ENCODE measurements around the gene SYCE1L.

SYCE1L gene

GRCh38 chr16:77225182-77225581, 26.0 kb downstream of the SYCE1L start:
- Histone ChIP-seq H3K27ac (no peak overlapping the region), H3K4me2 (no peak overlapping the region), H3K4me1 (ENCODE audit: low read depth, poor library complexity, severe bottlenecking) (peaks cover 3% of the 10 kb centered on the region), H3K4me3 (IDR thresholded peaks at IDR 0.05; ENCODE audit: insufficient read depth, low read depth, low read length) (no peak overlapping the region), H3K27me3 (ENCODE audit: insufficient read depth, low read depth) (no peaks in the 10 kb centered on the region), H3K9ac (no peak overlapping the region), H3K36me3 (ENCODE audit: insufficient read depth) (no peaks in the 10 kb centered on the region), H2AFZ (ENCODE audit: low read depth) (no peak overlapping the region), H4K20me1 (ENCODE audit: insufficient read depth) (no peaks in the 10 kb centered on the region), H3K79me2 (ENCODE audit: insufficient read depth, low read depth) (no peaks in the 10 kb centered on the region)
- TF ChIP-seq CTCF (conservative IDR thresholded peaks at IDR 0.05; ENCODE audit: low read depth, low read length) = no peak

GRCh38 chr16:77227745-77228144, 28.5 kb downstream of the SYCE1L start:
- Histone ChIP-seq H3K36me3 (ENCODE audit: insufficient read depth) (no peaks in the 10 kb centered on the region), H3K4me1 (ENCODE audit: low read depth, poor library complexity, severe bottlenecking) (peaks cover 8% of the 10 kb centered on the region), H3K79me2 (ENCODE audit: insufficient read depth, low read depth) (no peaks in the 10 kb centered on the region), H3K9ac (no peak overlapping the region), H3K27me3 (ENCODE audit: insufficient read depth, low read depth) (no peaks in the 10 kb centered on the region), H3K27ac (no peak overlapping the region), H3K4me2 (no peak overlapping the region), H2AFZ (ENCODE audit: low read depth) (no peak overlapping the region), H4K20me1 (ENCODE audit: insufficient read depth) (no peaks in the 10 kb centered on the region), H3K4me3 (IDR thresholded peaks at IDR 0.05; ENCODE audit: insufficient read depth, low read depth, low read length) (no peak overlapping the region)
- TF ChIP-seq CTCF (conservative IDR thresholded peaks at IDR 0.05; ENCODE audit: low read depth, low read length) = no peak

DNA sequence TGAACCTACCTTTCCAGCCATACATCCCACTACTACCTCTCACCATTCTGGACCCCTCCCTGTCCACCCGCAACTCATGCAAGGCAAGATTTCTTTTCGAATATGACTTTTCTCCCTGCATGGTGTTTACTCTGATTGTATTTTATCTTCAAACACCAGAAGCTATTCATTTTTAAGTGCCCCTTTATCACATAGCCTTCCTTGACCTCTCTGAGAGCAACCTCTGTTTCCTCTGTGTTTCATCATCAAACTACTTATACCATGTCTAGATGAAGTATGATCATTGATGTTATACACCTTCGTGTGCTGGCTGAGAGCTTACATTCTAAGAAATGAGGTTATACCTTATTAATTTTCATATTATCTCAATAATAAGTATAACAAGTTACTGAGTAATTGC, 31.8 kb downstream of the SYCE1L start:
- H3K79me2 ChIP-seq (ENCODE audit: insufficient read depth, low read depth) = no peaks in the 10 kb centered on the region
- H3K36me3 ChIP-seq (ENCODE audit: insufficient read depth) = no peaks in the 10 kb centered on the region
- no peak overlapping the region for H3K27ac ChIP-seq
- H2AFZ ChIP-seq (ENCODE audit: low read depth) = no peak overlapping the region
- H3K4me2 ChIP-seq = no peak overlapping the region
- H3K4me3 ChIP-seq (IDR thresholded peaks at IDR 0.05; ENCODE audit: insufficient read depth, low read depth, low read length) = no peak overlapping the region
- no peak overlapping the region for H3K9ac ChIP-seq
- no peaks in the 10 kb centered on the region for H3K27me3 ChIP-seq (ENCODE audit: insufficient read depth, low read depth)
- no peaks in the 10 kb centered on the region for H4K20me1 ChIP-seq (ENCODE audit: insufficient read depth)
- TF ChIP-seq CTCF (conservative IDR thresholded peaks at IDR 0.05; ENCODE audit: low read depth, low read length) = no peak
- peaks cover 8% of the 10 kb centered on the region for H3K4me1 ChIP-seq (ENCODE audit: low read depth, poor library complexity, severe bottlenecking)

GRCh38 chr16:77233799-77234519, 34.8 kb downstream of the SYCE1L start:
- H3K27ac ChIP-seq = no peak overlapping the region
- peaks cover 5% of the 10 kb centered on the region for H3K4me1 ChIP-seq (ENCODE audit: low read depth, poor library complexity, severe bottlenecking)
- H3K4me3 ChIP-seq (IDR thresholded peaks at IDR 0.05; ENCODE audit: insufficient read depth, low read depth, low read length) = no peak overlapping the region
- no peak overlapping the region for H3K4me2 ChIP-seq
- H3K27me3 ChIP-seq (ENCODE audit: insufficient read depth, low read depth) = no peaks in the 10 kb centered on the region
- TF ChIP-seq CTCF (conservative IDR thresholded peaks at IDR 0.05; ENCODE audit: low read depth, low read length) = no peak
- no peaks in the 10 kb centered on the region for H3K36me3 ChIP-seq (ENCODE audit: insufficient read depth)
- H3K9ac ChIP-seq = no peak overlapping the region
- H2AFZ ChIP-seq (ENCODE audit: low read depth) = no peak overlapping the region
- H3K79me2 ChIP-seq (ENCODE audit: insufficient read depth, low read depth) = no peaks in the 10 kb centered on the region
- no peaks in the 10 kb centered on the region for H4K20me1 ChIP-seq (ENCODE audit: insufficient read depth)

Measured in KMS-11 (cell line).